ENCODE data around the gene SH2D2A.

GRCh38 chr1:156773607-156774006 lies 43.0 kb downstream of the SH2D2A start:
- TF ChIP-seq POLR2A (IDR thresholded peaks at IDR 0.05; ENCODE audit: low read length), result no peak
- TF ChIP-seq GATA1 (IDR thresholded peaks at IDR 0.05; ENCODE audit: low read depth, low read length), result no peak

Data from erythroblast (primary cell).